ENCODE results near the gene ACYP2.

DNA sequence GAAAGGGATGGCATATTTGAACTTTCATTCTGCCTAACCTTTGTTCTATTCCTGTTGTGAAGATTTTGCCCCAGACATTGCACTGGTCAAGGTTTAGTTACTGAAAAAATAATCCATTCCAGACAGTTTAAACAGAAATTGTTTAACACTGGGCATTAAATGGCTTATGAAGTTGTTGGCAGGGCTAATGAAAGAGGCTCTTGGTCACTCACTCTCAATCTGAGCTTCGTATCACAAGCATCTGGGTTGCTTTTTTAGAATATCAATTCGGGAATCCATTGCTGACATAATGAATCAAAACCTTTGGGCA is 8.0 kb upstream of the ACYP2 start:
- TF ChIP-seq POLR2AphosphoS5 (IDR thresholded peaks at IDR 0.05): no peak
- TF ChIP-seq, protein P1, sequence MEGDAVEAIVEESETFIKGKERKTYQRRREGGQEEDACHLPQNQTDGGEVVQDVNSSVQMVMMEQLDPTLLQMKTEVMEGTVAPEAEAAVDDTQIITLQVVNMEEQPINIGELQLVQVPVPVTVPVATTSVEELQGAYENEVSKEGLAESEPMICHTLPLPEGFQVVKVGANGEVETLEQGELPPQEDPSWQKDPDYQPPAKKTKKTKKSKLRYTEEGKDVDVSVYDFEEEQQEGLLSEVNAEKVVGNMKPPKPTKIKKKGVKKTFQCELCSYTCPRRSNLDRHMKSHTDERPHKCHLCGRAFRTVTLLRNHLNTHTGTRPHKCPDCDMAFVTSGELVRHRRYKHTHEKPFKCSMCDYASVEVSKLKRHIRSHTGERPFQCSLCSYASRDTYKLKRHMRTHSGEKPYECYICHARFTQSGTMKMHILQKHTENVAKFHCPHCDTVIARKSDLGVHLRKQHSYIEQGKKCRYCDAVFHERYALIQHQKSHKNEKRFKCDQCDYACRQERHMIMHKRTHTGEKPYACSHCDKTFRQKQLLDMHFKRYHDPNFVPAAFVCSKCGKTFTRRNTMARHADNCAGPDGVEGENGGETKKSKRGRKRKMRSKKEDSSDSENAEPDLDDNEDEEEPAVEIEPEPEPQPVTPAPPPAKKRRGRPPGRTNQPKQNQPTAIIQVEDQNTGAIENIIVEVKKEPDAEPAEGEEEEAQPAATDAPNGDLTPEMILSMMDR (IDR thresholded peaks at IDR 0.05): no peak
